ENCODE measurements around the gene PTEN. TPM values are rescaled to one million over a fixed set of nuclear protein-coding genes. Genes with fewer than 3 reads are reported as not detected.
A peak's percentile ranks its signal among the peaks of the same experiment; 100 is the strongest.

Gene PTEN
- total RNA-seq, 1 donor from 2014 or later: 90.3 TPM

DNA sequence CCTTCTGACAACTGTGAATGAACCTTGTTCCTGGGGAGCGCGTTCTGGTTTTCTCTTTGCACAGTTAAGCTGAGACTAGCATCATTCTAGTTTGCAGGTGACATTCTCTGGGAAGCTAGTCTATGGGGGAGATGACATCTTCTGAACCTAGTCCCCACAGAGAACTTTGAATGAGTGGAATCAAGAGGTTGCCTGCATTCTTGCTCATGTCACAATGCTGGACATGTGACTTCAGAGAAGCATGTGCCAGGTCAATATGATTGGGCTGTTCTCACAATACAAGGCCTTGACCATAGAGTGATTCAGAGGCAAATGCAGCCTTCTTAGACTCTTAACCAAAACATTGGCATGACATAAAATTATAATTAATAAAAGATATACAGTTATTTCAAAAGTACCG is 22.2 kb upstream of the PTEN start:
- DNase-seq (ENCODE audit: low read depth) (no peak), FAIRE-seq (no peak)

GRCh38 chr10:87842220-87842641 is 21.2 kb upstream of the PTEN start:
- Histone ChIP-seq H3K36me3 (ENCODE audit: insufficient read depth, low read length) (no peaks in the 10 kb centered on the region), H3K79me2 (ENCODE audit: insufficient read depth, low read length) (no peaks in the 10 kb centered on the region), H3K9me3 (ENCODE audit: insufficient read depth, low read depth, low read length) (no peaks in the 10 kb centered on the region), H3K4me3 (ENCODE audit: insufficient read depth, low read depth, low read length) (no peak overlapping the region), H3K27me3 (ENCODE audit: insufficient read depth, low read length) (no peaks in the 10 kb centered on the region), H2AFZ (ENCODE audit: low read depth, low read length) (no peak overlapping the region), H4K20me1 (ENCODE audit: insufficient read depth, low read length) (no peaks in the 10 kb centered on the region), H3K27ac (ENCODE audit: low read depth, low read length) (no peak overlapping the region), H3K9ac (ENCODE audit: low read length) (no peak overlapping the region), H3K4me2 (ENCODE audit: low read length) (no peak overlapping the region), H3K4me1 (ENCODE audit: insufficient read depth, low read length) (peaks cover 14% of the 10 kb centered on the region)
- Mint-ChIP-seq H3K36me3 (ENCODE audit: low read depth, unreplicated experiment) (no peaks in the 10 kb centered on the region), H3K27ac (ENCODE audit: unreplicated experiment) (peak overlapping the region; percentile 97), H3K27me3 (ENCODE audit: low read depth, unreplicated experiment) (no peaks in the 10 kb centered on the region), H3K4me1 (ENCODE audit: low read depth, unreplicated experiment) (peaks cover 24% of the 10 kb centered on the region), H3K4me3 (ENCODE audit: unreplicated experiment) (no peak overlapping the region), H3K9me3 (ENCODE audit: unreplicated experiment) (no peaks in the 10 kb centered on the region)
- DNase-seq (ENCODE audit: low read depth): peak; percentile 52
- no peak for FAIRE-seq
- no peak for TF ChIP-seq EZH2 (IDR thresholded peaks at IDR 0.05; ENCODE audit: insufficient read depth, low read length)
- TF ChIP-seq, protein P1, sequence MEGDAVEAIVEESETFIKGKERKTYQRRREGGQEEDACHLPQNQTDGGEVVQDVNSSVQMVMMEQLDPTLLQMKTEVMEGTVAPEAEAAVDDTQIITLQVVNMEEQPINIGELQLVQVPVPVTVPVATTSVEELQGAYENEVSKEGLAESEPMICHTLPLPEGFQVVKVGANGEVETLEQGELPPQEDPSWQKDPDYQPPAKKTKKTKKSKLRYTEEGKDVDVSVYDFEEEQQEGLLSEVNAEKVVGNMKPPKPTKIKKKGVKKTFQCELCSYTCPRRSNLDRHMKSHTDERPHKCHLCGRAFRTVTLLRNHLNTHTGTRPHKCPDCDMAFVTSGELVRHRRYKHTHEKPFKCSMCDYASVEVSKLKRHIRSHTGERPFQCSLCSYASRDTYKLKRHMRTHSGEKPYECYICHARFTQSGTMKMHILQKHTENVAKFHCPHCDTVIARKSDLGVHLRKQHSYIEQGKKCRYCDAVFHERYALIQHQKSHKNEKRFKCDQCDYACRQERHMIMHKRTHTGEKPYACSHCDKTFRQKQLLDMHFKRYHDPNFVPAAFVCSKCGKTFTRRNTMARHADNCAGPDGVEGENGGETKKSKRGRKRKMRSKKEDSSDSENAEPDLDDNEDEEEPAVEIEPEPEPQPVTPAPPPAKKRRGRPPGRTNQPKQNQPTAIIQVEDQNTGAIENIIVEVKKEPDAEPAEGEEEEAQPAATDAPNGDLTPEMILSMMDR (IDR thresholded peaks at IDR 0.05; ENCODE audit: insufficient read depth, low read depth, low read length): no peak

More for the DNA sequence above, 22.2 kb upstream of the PTEN start:
- Mint-ChIP-seq H3K27me3 (ENCODE audit: low read depth, unreplicated experiment) (no peaks in the 10 kb centered on the region), H3K9me3 (ENCODE audit: unreplicated experiment) (no peaks in the 10 kb centered on the region), H3K4me1 (ENCODE audit: low read depth, unreplicated experiment) (peaks cover 23% of the 10 kb centered on the region), H3K4me3 (ENCODE audit: unreplicated experiment) (no peak overlapping the region), H3K27ac (ENCODE audit: unreplicated experiment) (no peak overlapping the region), H3K36me3 (ENCODE audit: low read depth, unreplicated experiment) (no peaks in the 10 kb centered on the region)
- H3K4me1 ChIP-seq (ENCODE audit: insufficient read depth, low read length): peaks cover 14% of the 10 kb centered on the region
- H3K9ac ChIP-seq (ENCODE audit: low read length): no peak overlapping the region
- no peak overlapping the region for H3K27ac ChIP-seq (ENCODE audit: low read depth, low read length)
- H3K4me2 ChIP-seq (ENCODE audit: low read length): no peak overlapping the region
- H4K20me1 ChIP-seq (ENCODE audit: insufficient read depth, low read length): no peaks in the 10 kb centered on the region
- H3K4me3 ChIP-seq (ENCODE audit: insufficient read depth, low read depth, low read length): no peak overlapping the region
- no peaks in the 10 kb centered on the region for H3K79me2 ChIP-seq (ENCODE audit: insufficient read depth, low read length)
- H3K27me3 ChIP-seq (ENCODE audit: insufficient read depth, low read length): no peaks in the 10 kb centered on the region
- no peak overlapping the region for H2AFZ ChIP-seq (ENCODE audit: low read depth, low read length)
- no peaks in the 10 kb centered on the region for H3K36me3 ChIP-seq (ENCODE audit: insufficient read depth, low read length)
- H3K9me3 ChIP-seq (ENCODE audit: insufficient read depth, low read depth, low read length): no peaks in the 10 kb centered on the region
- TF ChIP-seq, protein P1 (IDR thresholded peaks at IDR 0.05; ENCODE audit: insufficient read depth, low read depth, low read length): no peak
- no peak for TF ChIP-seq EZH2 (IDR thresholded peaks at IDR 0.05; ENCODE audit: insufficient read depth, low read length)

- no peak overlapping the region for H3K4me3 ChIP-seq (ENCODE audit: insufficient read depth, low read depth, low read length)
- no peaks in the 10 kb centered on the region for H3K36me3 ChIP-seq (ENCODE audit: insufficient read depth, low read length)
- H3K27ac ChIP-seq (ENCODE audit: low read depth, low read length): peak overlapping the region; percentile 73
- no peaks in the 10 kb centered on the region for H4K20me1 ChIP-seq (ENCODE audit: insufficient read depth, low read length)
- H3K27ac Mint-ChIP-seq (ENCODE audit: unreplicated experiment): peak overlapping the region; percentile 97
- H2AFZ ChIP-seq (ENCODE audit: low read depth, low read length): peak overlapping the region; percentile 16
- H3K27me3 Mint-ChIP-seq (ENCODE audit: low read depth, unreplicated experiment): no peaks in the 10 kb centered on the region
- no peaks in the 10 kb centered on the region for H3K9me3 ChIP-seq (ENCODE audit: insufficient read depth, low read depth, low read length)
- no peaks in the 10 kb centered on the region for H3K36me3 Mint-ChIP-seq (ENCODE audit: low read depth, unreplicated experiment)
- peaks cover 24% of the 10 kb centered on the region for H3K4me1 Mint-ChIP-seq (ENCODE audit: low read depth, unreplicated experiment)
- no peaks in the 10 kb centered on the region for H3K27me3 ChIP-seq (ENCODE audit: insufficient read depth, low read length)
- FAIRE-seq: no peak
- DNase-seq (ENCODE audit: low read depth): peak; percentile 82
- no peaks in the 10 kb centered on the region for H3K9me3 Mint-ChIP-seq (ENCODE audit: unreplicated experiment)
- H3K4me2 ChIP-seq (ENCODE audit: low read length): no peak overlapping the region
- H3K79me2 ChIP-seq (ENCODE audit: insufficient read depth, low read length): no peaks in the 10 kb centered on the region
- no peak overlapping the region for H3K4me3 Mint-ChIP-seq (ENCODE audit: unreplicated experiment)
- no peak overlapping the region for H3K9ac ChIP-seq (ENCODE audit: low read length)
- no peak for TF ChIP-seq EZH2 (IDR thresholded peaks at IDR 0.05; ENCODE audit: insufficient read depth, low read length)
- TF ChIP-seq, protein P1 (IDR thresholded peaks at IDR 0.05; ENCODE audit: insufficient read depth, low read depth, low read length): no peak
- H3K4me1 ChIP-seq (ENCODE audit: insufficient read depth, low read length): peaks cover 14% of the 10 kb centered on the region
Measured at GRCh38 chr10:87842776-87843497, 20.5 kb upstream of the PTEN start.
